Activated T-helper 1 cell treated with anti-CD3 and anti-CD28 coated beads, Interleukin-2, amount 50 U/mL, for 16 hours (primary cell): ENCODE data around the gene HMSD.
A peak's percentile ranks its signal among the peaks of the same experiment; 100 is the strongest.

Experiments used
- DNase-seq, 2 donors: peaks; one replicate each; pipeline ENCODE4 v3.0.0-alpha.2; 2020; ENCODE audit warnings: low read depth in 1 of 2, low spot score in 1 of 2

The HMSD gene

DNA sequence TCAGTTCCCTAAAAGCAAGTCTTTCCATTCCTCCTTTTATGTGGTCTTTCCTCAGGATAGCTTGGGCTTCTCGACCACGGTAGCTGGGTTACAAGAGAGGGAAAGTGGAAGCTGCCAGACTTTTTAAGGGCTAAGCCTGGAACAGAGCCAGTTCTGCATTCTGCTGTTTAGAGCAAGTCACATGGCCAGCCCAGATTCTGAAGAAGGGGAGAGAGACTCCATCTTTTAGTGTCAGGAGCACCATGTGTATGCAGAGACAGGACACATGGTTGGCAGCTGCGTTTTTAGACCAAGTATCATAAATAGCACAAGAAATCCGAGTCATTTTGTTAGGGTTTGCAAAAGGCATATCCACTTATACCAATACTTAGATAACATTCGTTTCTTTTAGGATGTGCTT, 4.7 kb downstream of the HMSD start:
- DNase-seq = no peak

DNA sequence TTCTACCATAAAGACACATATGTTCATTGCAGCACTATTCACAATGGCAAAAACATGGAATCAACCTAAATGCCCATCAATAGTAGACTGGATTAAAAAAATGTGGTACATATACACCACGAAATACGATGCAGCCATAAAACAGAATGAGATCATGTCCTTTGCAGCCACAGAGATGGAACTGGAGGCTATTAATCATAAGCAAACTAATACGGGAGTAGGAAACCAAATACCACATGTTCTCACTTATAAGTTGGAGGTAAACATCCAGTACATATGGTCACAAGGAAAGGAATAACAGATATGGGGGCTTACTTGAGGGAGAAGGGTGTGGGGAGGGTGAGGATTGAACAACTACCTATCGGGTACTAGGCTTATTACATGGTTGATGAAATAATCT, 7.7 kb downstream of the HMSD start:
- DNase-seq = no peak

DNA sequence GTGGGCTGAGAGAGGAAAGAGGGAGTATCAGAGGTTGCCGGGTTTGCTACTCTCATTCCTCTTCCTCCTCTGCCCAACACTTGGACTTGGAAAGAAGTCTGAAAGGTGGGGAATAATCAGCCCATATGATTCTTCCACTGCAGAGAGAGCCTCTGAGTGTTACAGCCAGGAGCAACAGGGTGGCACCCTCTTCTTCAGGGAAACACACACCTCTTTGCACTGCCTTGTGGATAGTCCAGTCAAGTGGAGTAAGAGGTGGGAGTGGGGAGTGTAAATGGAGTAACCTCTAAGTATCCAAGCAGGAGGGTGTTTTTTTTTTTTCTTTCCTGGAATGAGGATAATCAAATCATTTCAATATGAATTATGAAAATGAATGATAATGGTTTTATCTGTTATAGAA, 11.8 kb downstream of the HMSD start:
- DNase-seq = no peak

- no peak for DNase-seq
These were observed 12.4 kb downstream of the HMSD start for GRCh38 chr18:63961435-63961980.

DNA sequence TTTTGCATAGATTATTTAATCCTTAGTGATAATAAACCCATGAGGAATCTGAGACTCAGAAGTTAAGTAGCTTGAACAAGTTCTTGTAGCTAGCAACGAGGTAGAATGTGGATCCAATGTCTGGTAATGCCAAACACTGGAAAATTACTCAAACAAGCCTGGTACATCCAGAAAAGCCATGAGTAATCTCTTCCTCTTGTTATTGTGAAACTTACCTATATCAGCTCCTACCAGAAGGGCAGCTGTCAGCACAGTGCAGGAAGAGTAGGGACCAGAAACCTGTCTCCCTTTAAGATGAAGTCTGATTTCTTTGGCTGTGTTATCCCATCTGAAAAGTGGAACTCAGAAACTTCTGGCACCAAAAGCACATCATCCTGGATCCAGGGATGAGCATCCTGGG, 13.0 kb downstream of the HMSD start:
- DNase-seq = no peak

DNA sequence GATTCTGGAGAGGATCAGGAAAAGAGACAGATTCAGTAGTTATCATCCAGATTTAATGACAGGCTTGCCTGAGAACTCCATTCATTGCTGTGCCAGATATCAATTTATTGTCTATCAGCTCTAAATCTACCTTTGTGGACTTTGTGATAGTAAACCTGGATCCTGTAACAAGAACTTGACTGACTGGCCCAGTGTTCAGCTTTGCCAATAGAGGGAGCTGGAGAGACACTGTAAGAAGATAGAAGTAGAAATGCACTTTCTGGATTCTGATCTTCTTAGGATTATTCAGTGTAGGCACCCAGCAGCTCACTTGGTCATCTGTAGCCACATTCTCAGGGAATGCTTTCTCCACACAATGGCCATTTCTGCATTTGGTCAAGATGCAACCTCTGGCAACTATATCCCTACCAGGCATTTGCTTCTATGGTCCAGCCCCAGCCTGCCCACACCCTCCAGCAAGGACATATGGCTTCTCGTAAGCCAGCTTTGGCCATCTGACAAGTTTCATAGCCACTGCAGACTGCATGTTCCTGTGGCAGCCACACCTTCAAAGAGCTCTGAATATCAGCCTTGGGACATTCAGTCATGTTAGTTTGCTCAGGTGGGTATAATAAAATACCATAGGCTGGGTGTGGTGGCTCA, 14.6 kb downstream of the HMSD start:
- no peak for DNase-seq

DNA sequence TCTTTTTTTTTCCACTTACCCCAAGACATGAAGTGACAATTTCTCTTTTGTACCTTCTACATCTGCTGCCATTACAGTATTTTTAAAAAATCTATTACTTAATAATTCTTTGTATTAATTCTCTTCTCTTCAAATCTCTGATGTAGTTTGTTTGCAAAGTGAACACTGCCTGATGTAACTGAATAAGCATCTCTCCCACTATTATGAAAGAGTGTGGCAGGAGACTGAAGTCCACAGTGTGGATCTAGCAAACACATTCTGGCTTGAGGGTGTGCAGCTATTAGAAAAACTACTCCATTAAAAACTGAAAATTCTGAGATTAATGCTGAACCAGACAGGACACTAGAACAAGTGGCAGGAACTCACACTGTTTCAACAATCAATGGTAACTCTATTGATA, 15.8 kb downstream of the HMSD start:
- no peak for DNase-seq

DNA sequence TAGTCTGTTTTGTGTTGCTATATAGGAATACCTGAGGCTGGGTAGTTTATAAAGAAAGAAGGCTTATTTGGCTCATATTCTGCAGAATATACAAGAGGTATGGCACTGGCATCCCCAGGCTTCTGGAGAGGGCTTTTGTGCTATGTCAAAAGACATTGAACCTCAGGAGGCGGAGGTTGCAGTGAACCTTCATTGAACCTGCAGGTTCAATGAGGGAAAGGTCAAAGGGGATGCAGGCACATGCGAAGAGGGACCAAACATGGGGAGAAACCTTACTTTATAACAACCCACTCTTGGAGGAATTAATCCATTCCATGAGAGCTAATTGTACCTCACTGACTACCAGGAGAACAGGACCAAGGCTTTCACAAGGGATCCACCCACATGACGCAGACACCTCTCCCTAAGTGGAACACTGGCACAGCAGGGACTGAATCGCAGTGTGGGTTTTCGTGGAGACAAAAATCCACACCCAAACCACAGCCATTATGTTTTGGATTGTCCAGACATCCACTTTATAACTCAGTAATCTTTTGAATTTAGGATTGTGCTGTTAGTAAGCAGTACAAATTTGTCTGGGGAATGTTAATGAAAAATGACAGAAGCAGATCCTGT, 16.7 kb downstream of the HMSD start:
- no peak for DNase-seq

DNA sequence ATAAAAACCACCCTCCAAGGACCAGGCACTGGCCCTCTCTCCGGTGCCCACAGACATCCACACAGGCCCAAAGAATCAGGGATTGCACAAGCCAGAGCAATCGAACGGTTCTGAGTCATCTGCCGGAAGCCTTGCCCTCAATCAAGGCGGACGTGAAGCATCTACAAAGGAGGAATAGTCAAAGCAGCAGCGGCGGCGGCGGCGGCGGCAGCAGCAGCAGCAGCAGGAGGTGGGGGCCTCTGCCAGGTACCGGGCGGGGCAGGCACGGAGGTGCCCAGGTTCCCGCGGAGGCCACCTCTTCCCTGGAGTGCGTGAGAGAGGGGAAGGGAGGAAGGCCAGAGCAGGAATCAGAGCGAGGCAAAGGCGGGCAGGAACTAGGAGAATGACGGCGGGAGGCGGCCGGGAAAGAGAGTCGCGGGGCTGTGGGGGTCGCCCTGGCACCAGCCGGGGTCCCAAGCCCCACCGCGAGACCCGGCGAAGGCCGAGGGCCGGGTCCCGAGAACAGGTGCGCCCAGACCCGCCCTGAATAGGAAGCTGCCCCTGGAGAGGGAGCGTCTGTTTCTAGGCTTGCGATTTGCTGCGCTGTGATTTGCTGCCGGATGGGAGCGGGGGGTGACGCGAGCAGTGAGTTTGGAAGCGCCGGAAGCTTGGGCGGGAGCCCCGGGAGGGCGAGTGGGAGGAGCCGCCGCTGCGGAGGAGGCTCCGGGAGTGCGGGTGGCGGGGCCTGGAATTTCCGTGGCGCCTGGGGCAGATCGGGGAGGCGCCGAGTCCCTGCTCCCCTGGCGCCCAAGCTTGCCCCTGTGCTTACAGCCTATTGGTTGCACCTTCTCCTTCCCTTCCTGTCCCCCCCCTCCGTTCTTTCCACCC, 21.1 kb downstream of the HMSD start, which contains the start of gene SERPINB8:
TSS of gene SERPINB8 (plus strand) at position 140 of the 867 bp plus-strand sequence. CDS start 8,228 bp downstream, outside the sequence.
- DNase-seq = peak; percentile 58 to 64

DNA sequence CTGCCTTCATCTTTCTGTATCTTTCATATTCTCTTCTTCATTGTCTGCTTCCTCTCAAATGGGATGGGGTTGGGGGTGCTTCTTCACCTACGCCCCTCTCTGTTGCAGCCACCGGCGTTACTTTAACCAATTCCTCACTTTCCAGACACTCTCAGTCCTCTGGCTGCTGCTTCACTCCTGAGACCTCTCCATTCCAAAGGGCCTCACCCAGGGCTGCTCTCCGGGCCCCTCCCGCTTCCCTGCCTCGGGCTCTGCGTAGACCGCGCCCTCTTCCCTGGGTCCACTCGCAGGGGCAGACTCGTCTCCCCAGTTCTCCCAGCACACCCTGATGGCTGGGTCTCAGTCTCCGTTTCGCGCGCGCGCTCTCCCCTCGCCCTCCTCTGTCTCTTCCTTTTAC, 21.7 kb downstream of the HMSD start:
- DNase-seq = no peak

- no peak for DNase-seq
These were observed 22.4 kb downstream of the HMSD start for GRCh38 chr18:63971320-63972001.

- DNase-seq = no peak
These were observed 22.9 kb downstream of the HMSD start for GRCh38 chr18:63972002-63972376.

- DNase-seq = no peak
These were observed 25.9 kb downstream of the HMSD start for GRCh38 chr18:63974991-63975390.

GRCh38 chr18:63975628-63976027, 26.5 kb downstream of the HMSD start:
- no peak for DNase-seq

- no peak for DNase-seq
These were observed 27.9 kb downstream of the HMSD start for GRCh38 chr18:63977040-63977439.

- DNase-seq = no peak
These were observed 30.4 kb downstream of the HMSD start for GRCh38 chr18:63979409-63979920.

GRCh38 chr18:63980027-63980426, 30.9 kb downstream of the HMSD start:
- no peak for DNase-seq

- no peak for DNase-seq
These were observed 31.9 kb downstream of the HMSD start for GRCh38 chr18:63980896-63981460.

DNA sequence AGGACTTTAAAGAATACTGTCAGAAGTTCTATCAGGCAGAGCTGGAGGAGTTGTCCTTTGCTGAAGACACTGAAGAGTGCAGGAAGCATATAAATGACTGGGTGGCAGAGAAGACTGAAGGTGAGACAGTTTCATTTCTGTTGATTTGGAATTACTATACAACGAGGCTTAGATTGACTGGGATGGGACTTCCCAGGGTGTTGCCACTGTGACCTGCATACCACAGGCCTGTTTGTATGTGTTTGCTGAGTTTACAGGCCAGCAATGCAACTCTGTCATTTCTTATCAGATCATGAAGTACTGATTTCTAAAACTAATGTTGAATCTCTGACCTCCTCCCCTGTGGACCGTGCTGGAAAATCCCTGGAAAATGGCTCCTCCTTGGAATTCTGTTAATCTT, 32.6 kb downstream of the HMSD start:
- DNase-seq = no peak

GRCh38 chr18:63982361-63982760, 33.3 kb downstream of the HMSD start:
- no peak for DNase-seq

DNA sequence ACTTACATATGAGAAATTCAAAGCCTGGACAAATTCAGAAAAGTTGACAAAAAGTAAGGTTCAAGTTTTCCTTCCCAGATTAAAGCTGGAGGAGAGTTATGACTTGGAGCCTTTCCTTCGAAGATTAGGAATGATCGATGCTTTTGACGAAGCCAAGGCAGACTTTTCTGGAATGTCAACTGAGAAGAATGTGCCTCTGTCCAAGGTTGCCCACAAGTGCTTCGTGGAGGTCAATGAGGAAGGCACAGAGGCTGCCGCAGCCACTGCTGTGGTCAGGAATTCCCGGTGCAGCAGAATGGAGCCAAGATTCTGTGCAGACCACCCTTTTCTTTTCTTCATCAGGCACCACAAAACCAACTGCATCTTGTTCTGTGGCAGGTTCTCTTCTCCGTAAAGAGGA, 37.8 kb downstream of the HMSD start:
- DNase-seq = no peak
